WTC11 (cell line): ENCODE results near the gene PTPRN2. TPM values are rescaled to one million over a fixed set of nuclear protein-coding genes. Genes with fewer than 3 reads are reported as not detected.

ENCODE experiments used
- ATAC-seq: fragments of 200-7000 bp; cut with Tn5 transposase; 2 replicates; pipeline ENCODE4 v1.10.0; 2021; ENCODE audit warnings: mild to moderate bottlenecking, moderate library complexity
- CTCF ChIA-PET: fragments of 300-600 bp; sonication (Branson Sonifier 250); formaldehyde crosslinking; loops from one replicate; lab custom pipeline; 2021; ENCODE audit warnings: antibody characterized with exemption; lab: Charles Lee
- POLR2A ChIA-PET: fragments of 350-600 bp; sonication (Branson Sonifier 250); formaldehyde crosslinking; loops from one replicate; lab custom pipeline; 2021; ENCODE audit warnings: antibody characterized with exemption; lab: Charles Lee
- DNase-seq: peaks from one replicate; pipeline ENCODE4 v3.0.0; 2021; ENCODE audit warnings: low spot score
- H3K27ac Mint-ChIP-seq: 2 replicates; pipeline ENCODE4 v1.8.0; 2021; ENCODE audit warnings: mixed read lengths
- H3K27me3 Mint-ChIP-seq: 2 replicates; pipeline ENCODE4 v1.8.0; 2021; ENCODE audit warnings: low read depth, mild to moderate bottlenecking, moderate library complexity, mixed read lengths
- H3K36me3 Mint-ChIP-seq: 2 replicates; pipeline ENCODE4 v1.8.0; 2021; ENCODE audit warnings: mixed read lengths
- H3K4me1 Mint-ChIP-seq: 2 replicates; pipeline ENCODE4 v1.8.0; 2022; ENCODE audit warnings: mixed read lengths
- H3K4me3 Mint-ChIP-seq: 2 replicates; pipeline ENCODE4 v1.8.0; 2021; ENCODE audit warnings: mild to moderate bottlenecking, moderate library complexity, mixed read lengths
- H3K9me3 Mint-ChIP-seq: 2 replicates; pipeline ENCODE4 v1.8.0; 2021; ENCODE audit warnings: mixed read lengths
- EMX1 ChIP-seq: fragments of 250-450 bp; sonication (Bioruptor Pico); IDR thresholded peaks from 2 replicates; pipeline ENCODE4 v1.8.0; 2021; ENCODE audit warnings: mild to moderate bottlenecking
- ERG ChIP-seq: fragments of 250-450 bp; sonication (Bioruptor Pico); IDR thresholded peaks from 2 replicates; pipeline ENCODE4 v1.8.0; 2021; ENCODE audit warnings: mild to moderate bottlenecking
- ESRRA ChIP-seq: sonication (generic); formaldehyde crosslinking; IDR thresholded peaks from 2 replicates; pipeline ENCODE4 v1.8.1; 2022; ENCODE audit warnings: mild to moderate bottlenecking, missing genetic modification reagents, borderline replicate concordance
- GABPB1 ChIP-seq: sonication (generic); formaldehyde crosslinking; IDR thresholded peaks from 2 replicates; pipeline ENCODE4 v1.8.1; 2023; ENCODE audit warnings: mild to moderate bottlenecking, missing genetic modification reagents
- JAZF1 ChIP-seq: fragments of 250-450 bp; sonication (Bioruptor Pico); IDR thresholded peaks from 2 replicates; pipeline ENCODE4 v1.9.0; 2021; ENCODE audit warnings: moderate library complexity, mild to moderate bottlenecking, inconsistent platforms
- MYBL2 ChIP-seq: sonication (generic); formaldehyde crosslinking; IDR thresholded peaks from 2 replicates; pipeline ENCODE4 v1.8.1; 2023; ENCODE audit warnings: mild to moderate bottlenecking, moderate library complexity, missing genetic modification reagents
- NR3C1 ChIP-seq: sonication (generic); formaldehyde crosslinking; conservative IDR thresholded peaks from 2 replicates; pipeline ENCODE4 v1.8.1; 2023; ENCODE audit warnings: low read depth, mild to moderate bottlenecking, missing genetic modification reagents
- PRRX2 ChIP-seq: fragments of 250-450 bp; sonication (Bioruptor Pico); IDR thresholded peaks from 2 replicates; pipeline ENCODE4 v1.8.0; 2021; ENCODE audit warnings: mild to moderate bottlenecking
- ZNF138 ChIP-seq: sonication (generic); formaldehyde crosslinking; conservative IDR thresholded peaks from 2 replicates; pipeline ENCODE4 v1.8.1; 2022; ENCODE audit warnings: mild to moderate bottlenecking, moderate library complexity, missing genetic modification reagents
- total RNA-seq: library from RNA; stranded (reverse); gene quantifications from 3 replicates; pipeline ENCODE4 v1.2.3, GENCODE V29; 2021
- TF ChIP-seq, protein P1 (sequence below): sonication (generic); formaldehyde crosslinking; conservative IDR thresholded peaks from 2 replicates; pipeline ENCODE4 v1.8.1; 2023; ENCODE audit warnings: mild to moderate bottlenecking, low read depth, missing genetic modification reagents, moderate library complexity
- TF ChIP-seq, protein P2 (sequence below): fragments of 250-450 bp; sonication (Bioruptor Pico); IDR thresholded peaks from 2 replicates; pipeline ENCODE4 v1.9.0; 2021; ENCODE audit warnings: mild to moderate bottlenecking
- TF ChIP-seq, protein P3 (sequence below): fragments of 250-450 bp; sonication (Bioruptor Pico); IDR thresholded peaks from 2 replicates; pipeline ENCODE4 v2.1.2; 2022; ENCODE audit warnings: mild to moderate bottlenecking, moderate library complexity
- TF ChIP-seq, protein P4 (sequence below): sonication (generic); formaldehyde crosslinking; IDR thresholded peaks from 2 replicates; pipeline ENCODE4 v1.8.1; 2023; ENCODE audit warnings: mild to moderate bottlenecking, missing genetic modification reagents, borderline replicate concordance

Gene PTPRN2
- total RNA-seq, 1 experiment from 2014 or later = 4.7 TPM

DNA sequence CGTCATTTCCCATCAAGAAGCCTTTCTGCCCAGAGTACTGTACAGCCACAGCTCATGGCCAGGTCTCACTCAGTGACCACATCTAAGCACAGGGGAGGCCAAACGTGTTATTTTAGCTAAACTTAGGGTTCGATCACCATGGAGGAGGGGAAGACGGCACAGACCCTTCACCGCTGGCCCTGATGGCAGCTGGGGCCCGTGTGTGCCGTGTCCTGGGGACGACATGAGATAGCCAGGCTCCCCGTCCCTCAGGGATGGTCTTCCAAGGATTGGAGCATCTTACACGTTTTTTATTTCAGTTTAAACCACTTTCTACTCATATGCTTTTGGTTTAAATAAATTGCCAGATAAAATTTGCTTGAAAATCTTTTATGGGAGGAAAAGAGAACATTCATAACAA is 737.9 kb downstream of the PTPRN2 start:
- Mint-ChIP-seq H3K4me3 (no peak overlapping the region), H3K27ac (no peak overlapping the region), H3K36me3 (peaks cover 19% of the 10 kb centered on the region), H3K9me3 (peaks cover 27% of the 10 kb centered on the region), H3K27me3 (no peaks in the 10 kb centered on the region), H3K4me1 (peaks cover 12% of the 10 kb centered on the region)
- CTCF ChIA-PET = no interaction called here
- ATAC-seq = no peak
- POLR2A ChIA-PET = no interaction called here
- TF ChIP-seq NR3C1 (CRISPR knock-in tag) = no peak
- no peak for DNase-seq

DNA sequence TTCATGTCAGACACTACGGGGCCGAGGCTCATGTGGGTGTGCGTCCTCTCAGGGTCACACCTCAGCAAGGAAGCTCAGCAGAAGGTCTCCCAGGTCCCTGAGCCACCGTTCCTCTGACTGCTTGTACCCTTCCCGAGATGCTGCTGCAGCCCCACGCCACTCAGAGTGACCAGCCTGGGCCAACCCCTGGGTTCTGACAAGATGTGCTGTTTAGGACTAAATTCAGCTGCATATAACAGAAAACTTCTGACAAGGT is 738.4 kb downstream of the PTPRN2 start:
- ChIA-PET CTCF (no interaction called here), POLR2A (no interaction called here)
- no peak for DNase-seq
- TF ChIP-seq ZNF138 (CRISPR knock-in tag) (no peak), JAZF1 (CRISPR knock-in tag) (no peak), ERG (CRISPR knock-in tag) (no peak), ESRRA (CRISPR knock-in tag) (no peak), MYBL2 (CRISPR knock-in tag) (no peak), PRRX2 (CRISPR knock-in tag) (no peak), GABPB1 (CRISPR knock-in tag) (no peak), EMX1 (CRISPR knock-in tag) (no peak)
- TF ChIP-seq, protein P1, sequence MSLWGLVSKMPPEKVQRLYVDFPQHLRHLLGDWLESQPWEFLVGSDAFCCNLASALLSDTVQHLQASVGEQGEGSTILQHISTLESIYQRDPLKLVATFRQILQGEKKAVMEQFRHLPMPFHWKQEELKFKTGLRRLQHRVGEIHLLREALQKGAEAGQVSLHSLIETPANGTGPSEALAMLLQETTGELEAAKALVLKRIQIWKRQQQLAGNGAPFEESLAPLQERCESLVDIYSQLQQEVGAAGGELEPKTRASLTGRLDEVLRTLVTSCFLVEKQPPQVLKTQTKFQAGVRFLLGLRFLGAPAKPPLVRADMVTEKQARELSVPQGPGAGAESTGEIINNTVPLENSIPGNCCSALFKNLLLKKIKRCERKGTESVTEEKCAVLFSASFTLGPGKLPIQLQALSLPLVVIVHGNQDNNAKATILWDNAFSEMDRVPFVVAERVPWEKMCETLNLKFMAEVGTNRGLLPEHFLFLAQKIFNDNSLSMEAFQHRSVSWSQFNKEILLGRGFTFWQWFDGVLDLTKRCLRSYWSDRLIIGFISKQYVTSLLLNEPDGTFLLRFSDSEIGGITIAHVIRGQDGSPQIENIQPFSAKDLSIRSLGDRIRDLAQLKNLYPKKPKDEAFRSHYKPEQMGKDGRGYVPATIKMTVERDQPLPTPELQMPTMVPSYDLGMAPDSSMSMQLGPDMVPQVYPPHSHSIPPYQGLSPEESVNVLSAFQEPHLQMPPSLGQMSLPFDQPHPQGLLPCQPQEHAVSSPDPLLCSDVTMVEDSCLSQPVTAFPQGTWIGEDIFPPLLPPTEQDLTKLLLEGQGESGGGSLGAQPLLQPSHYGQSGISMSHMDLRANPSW (CRISPR knock-in tag) = no peak
- TF ChIP-seq, protein P2, sequence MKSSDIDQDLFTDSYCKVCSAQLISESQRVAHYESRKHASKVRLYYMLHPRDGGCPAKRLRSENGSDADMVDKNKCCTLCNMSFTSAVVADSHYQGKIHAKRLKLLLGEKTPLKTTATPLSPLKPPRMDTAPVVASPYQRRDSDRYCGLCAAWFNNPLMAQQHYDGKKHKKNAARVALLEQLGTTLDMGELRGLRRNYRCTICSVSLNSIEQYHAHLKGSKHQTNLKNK (CRISPR knock-in tag) = no peak
- TF ChIP-seq, protein P3, sequence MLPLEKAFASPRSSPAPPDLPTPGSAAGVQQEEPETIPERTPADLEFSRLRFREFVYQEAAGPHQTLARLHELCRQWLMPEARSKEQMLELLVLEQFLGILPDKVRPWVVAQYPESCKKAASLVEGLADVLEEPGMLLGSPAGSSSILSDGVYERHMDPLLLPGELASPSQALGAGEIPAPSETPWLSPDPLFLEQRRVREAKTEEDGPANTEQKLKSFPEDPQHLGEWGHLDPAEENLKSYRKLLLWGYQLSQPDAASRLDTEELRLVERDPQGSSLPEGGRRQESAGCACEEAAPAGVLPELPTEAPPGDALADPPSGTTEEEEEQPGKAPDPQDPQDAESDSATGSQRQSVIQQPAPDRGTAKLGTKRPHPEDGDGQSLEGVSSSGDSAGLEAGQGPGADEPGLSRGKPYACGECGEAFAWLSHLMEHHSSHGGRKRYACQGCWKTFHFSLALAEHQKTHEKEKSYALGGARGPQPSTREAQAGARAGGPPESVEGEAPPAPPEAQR (CRISPR knock-in tag) = no peak
- TF ChIP-seq, protein P4, sequence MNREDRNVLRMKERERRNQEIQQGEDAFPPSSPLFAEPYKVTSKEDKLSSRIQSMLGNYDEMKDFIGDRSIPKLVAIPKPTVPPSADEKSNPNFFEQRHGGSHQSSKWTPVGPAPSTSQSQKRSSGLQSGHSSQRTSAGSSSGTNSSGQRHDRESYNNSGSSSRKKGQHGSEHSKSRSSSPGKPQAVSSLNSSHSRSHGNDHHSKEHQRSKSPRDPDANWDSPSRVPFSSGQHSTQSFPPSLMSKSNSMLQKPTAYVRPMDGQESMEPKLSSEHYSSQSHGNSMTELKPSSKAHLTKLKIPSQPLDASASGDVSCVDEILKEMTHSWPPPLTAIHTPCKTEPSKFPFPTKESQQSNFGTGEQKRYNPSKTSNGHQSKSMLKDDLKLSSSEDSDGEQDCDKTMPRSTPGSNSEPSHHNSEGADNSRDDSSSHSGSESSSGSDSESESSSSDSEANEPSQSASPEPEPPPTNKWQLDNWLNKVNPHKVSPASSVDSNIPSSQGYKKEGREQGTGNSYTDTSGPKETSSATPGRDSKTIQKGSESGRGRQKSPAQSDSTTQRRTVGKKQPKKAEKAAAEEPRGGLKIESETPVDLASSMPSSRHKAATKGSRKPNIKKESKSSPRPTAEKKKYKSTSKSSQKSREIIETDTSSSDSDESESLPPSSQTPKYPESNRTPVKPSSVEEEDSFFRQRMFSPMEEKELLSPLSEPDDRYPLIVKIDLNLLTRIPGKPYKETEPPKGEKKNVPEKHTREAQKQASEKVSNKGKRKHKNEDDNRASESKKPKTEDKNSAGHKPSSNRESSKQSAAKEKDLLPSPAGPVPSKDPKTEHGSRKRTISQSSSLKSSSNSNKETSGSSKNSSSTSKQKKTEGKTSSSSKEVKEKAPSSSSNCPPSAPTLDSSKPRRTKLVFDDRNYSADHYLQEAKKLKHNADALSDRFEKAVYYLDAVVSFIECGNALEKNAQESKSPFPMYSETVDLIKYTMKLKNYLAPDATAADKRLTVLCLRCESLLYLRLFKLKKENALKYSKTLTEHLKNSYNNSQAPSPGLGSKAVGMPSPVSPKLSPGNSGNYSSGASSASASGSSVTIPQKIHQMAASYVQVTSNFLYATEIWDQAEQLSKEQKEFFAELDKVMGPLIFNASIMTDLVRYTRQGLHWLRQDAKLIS (CRISPR knock-in tag) = no peak
- no peak for ATAC-seq
- no peaks in the 10 kb centered on the region for H3K27me3 Mint-ChIP-seq
- no peak overlapping the region for H3K27ac Mint-ChIP-seq
- H3K9me3 Mint-ChIP-seq = peaks cover 31% of the 10 kb centered on the region
- peaks cover 19% of the 10 kb centered on the region for H3K36me3 Mint-ChIP-seq
- no peak overlapping the region for H3K4me3 Mint-ChIP-seq
- peaks cover 12% of the 10 kb centered on the region for H3K4me1 Mint-ChIP-seq
